GM12878 (cell line): ENCODE measurements around the gene FGFR2. TPM values are rescaled to one million over a fixed set of nuclear protein-coding genes. Genes with fewer than 3 reads are reported as not detected.

Experiments used
- ATAC-seq: fragments of 200-7000 bp; cut with Tn5 transposase; 3 replicates; pipeline ENCODE4 v1.9.1; 2020; ENCODE audit warnings: mild to moderate bottlenecking, moderate library complexity
- BruUV-seq: library from RNA; stranded (reverse); fragments of 400-500 nt; replicated peaks from 2 replicates; lab custom pipeline; 2021; lab: Mats Ljungman, UMichigan
- CTCF ChIA-PET: fragments of 300-600 bp; sonication (Branson Sonifier 250); formaldehyde crosslinking; extraction: SDS; loops from one replicate; lab custom pipeline; 2021; ENCODE audit warnings: inconsistent platforms; lab: Yijun Ruan, JAX
- POLR2A ChIA-PET: fragments of 350-600 bp; formaldehyde crosslinking; extraction: SDS; loops from one replicate; lab custom pipeline; 2021; ENCODE audit warnings: inconsistent platforms; lab: Charles Lee
- RAD21 ChIA-PET: fragments of 300-600 bp; sonication (Branson Sonifier 250); formaldehyde crosslinking; loops from one replicate; lab custom pipeline; 2023; ENCODE audit warnings: antibody characterized with exemption; ENCODE audit not compliant: unreplicated experiment; lab: Charles Lee
- SMC1A ChIA-PET: fragments of 300-600 bp; sonication (Branson Sonifier 250); formaldehyde crosslinking; loops from one replicate; lab custom pipeline; 2023; ENCODE audit not compliant: unreplicated experiment, uncharacterized antibody; lab: Charles Lee
- DNase-seq: peaks from one replicate; pipeline ENCODE4 v3.0.0-alpha.2; 2011; ENCODE audit warnings: low read depth, low spot score
- FAIRE-seq: peaks from 3 replicates; lab custom pipeline; 2011; peaks lifted over from hg19 to GRCh38; lab: Jason Lieb, UNC
- H2AFZ ChIP-seq: 2 replicates; pipeline ENCODE4 v1.6.0; 2011; ENCODE audit warnings: low read depth, low read length, control low read depth; ENCODE audit not compliant: control insufficient read depth
- H3K27ac ChIP-seq: 2 replicates; pipeline ENCODE4 v1.5.1; 2011; ENCODE audit warnings: control low read depth; ENCODE audit not compliant: control insufficient read depth, insufficient read depth
- H3K27me3 ChIP-seq, 2 experiments: replicated peaks in 1 of 2; 2 replicates each; pipeline versions ENCODE4 v1.6.0 to v1.6.1; 2011; ENCODE audit warnings: low read length in 1 of 2; ENCODE audit not compliant: control insufficient read depth in 2 of 2, insufficient read depth in 2 of 2
- H3K36me3 ChIP-seq, 2 experiments: 2 replicates each; pipeline ENCODE4 v1.5.1; 2011; ENCODE audit warnings: low read length in 1 of 2; ENCODE audit not compliant: control insufficient read depth in 2 of 2, insufficient read depth in 2 of 2
- H3K4me1 ChIP-seq: 2 replicates; pipeline ENCODE4 v1.6.1; 2011; ENCODE audit warnings: mild to moderate bottlenecking, low read length, moderate library complexity, mixed read lengths; ENCODE audit not compliant: control insufficient read depth, insufficient read depth
- H3K4me2 ChIP-seq: 2 replicates; pipeline ENCODE4 v1.6.0; 2011; ENCODE audit warnings: control low read depth; ENCODE audit not compliant: control insufficient read depth, insufficient read depth
- H3K4me3 ChIP-seq: fragments of 200-600 bp; sonication (generic); 2 replicates; pipeline ENCODE4 v1.5.1; 2016
- H3K79me2 ChIP-seq: 2 replicates; pipeline ENCODE4 v1.6.0; 2011; ENCODE audit warnings: low read length; ENCODE audit not compliant: control insufficient read depth, insufficient read depth
- H3K9ac ChIP-seq: 2 replicates; pipeline ENCODE4 v1.8.0; 2011; ENCODE audit warnings: low read length, control low read depth, mixed read lengths; ENCODE audit not compliant: control insufficient read depth, insufficient read depth
- H3K9me3 ChIP-seq: replicated peaks from 3 replicates; pipeline ENCODE4 v1.5.1; 2011; ENCODE audit warnings: mild to moderate bottlenecking, low read length; ENCODE audit not compliant: control insufficient read depth, insufficient read depth
- H4K20me1 ChIP-seq: 2 replicates; pipeline ENCODE4 v1.6.0; 2011; ENCODE audit not compliant: control insufficient read depth, insufficient read depth
- BCL11A ChIP-seq: IDR thresholded peaks from 2 replicates; pipeline ENCODE4 v1.6.1; 2011; ENCODE audit warnings: low read depth, low read length
- E2F8 ChIP-seq: fragments of 450-650 bp; IDR thresholded peaks from 2 replicates; pipeline ENCODE4 v1.6.1; 2018; ENCODE audit warnings: mild to moderate bottlenecking, low read depth, moderate library complexity; ENCODE audit not compliant: partially characterized antibody
- HCFC1 ChIP-seq: fragments of 150-350 bp; IDR thresholded peaks from 2 replicates; pipeline ENCODE4 v1.6.1; 2014; ENCODE audit warnings: low read length
- NFYB ChIP-seq: IDR thresholded peaks from 2 replicates; pipeline ENCODE4 v1.6.1; 2011; ENCODE audit warnings: low read depth, mild to moderate bottlenecking, low read length, improper control_type of control experiment, moderate library complexity; ENCODE audit not compliant: insufficient read depth
- PKNOX1 ChIP-seq: fragments of 450-650 bp; IDR thresholded peaks from 2 replicates; pipeline ENCODE4 v1.6.1; 2016; ENCODE audit warnings: mild to moderate bottlenecking
- RB1 ChIP-seq: fragments of 450-650 bp; formaldehyde crosslinking; IDR thresholded peaks from 2 replicates; pipeline ENCODE4 v1.6.1; 2017; ENCODE audit warnings: mild to moderate bottlenecking, borderline replicate concordance
- RCOR1 ChIP-seq: conservative IDR thresholded peaks from 2 replicates; pipeline ENCODE4 v1.6.1; 2012; ENCODE audit warnings: low read depth, low read length, improper control_type of control experiment
- SPI1 ChIP-seq: IDR thresholded peaks from 2 replicates; pipeline ENCODE4 v1.6.1; 2011; ENCODE audit warnings: low read depth, mild to moderate bottlenecking, low read length, moderate library complexity, borderline replicate concordance; ENCODE audit not compliant: insufficient read depth
- ZNF24 ChIP-seq: fragments of 450-650 bp; IDR thresholded peaks from 2 replicates; pipeline ENCODE4 v1.6.1; 2017; ENCODE audit warnings: antibody characterized with exemption, mild to moderate bottlenecking
- WGBS: methylation state at CpG from one replicate; pipeline ENCODE4 v1.1.6; 2016; ENCODE audit warnings: low lambda C conversion rate; ENCODE audit not compliant: insufficient replicate concordance, insufficient coverage; ENCODE audit errors: missing lambda C conversion rate; 5-methylcytosine and 5-hydroxymethylcytosine counted together
- in situ Hi-C: fragments of 300-500 bp; cut with MboI; formaldehyde crosslinking; loops from 9 replicates; pipeline ENCODE4 v1.14.3; 2018; ENCODE audit warnings: mixed read lengths
- intact Hi-C: fragments of 100-400 bp; cut with micrococcal nuclease; formaldehyde crosslinking; loops from one replicate; pipeline ENCODE4 v1.14.2; 2022; ENCODE audit not compliant: unreplicated experiment
- polyA plus RNA-seq, 11 experiments: library from polyadenylated mRNA; depleted of rRNA in 4 of 11; unstranded in 6 of 11; stranded (reverse) in 5 of 11; fragments of >200 nt; fragmentation: Nextera tagmentation in 4 of 11; fragmentation: Illumina TruSeq in 1 of 11; extraction: Ambion mirVana in 4 of 11; extraction: Trizol in 1 of 11; gene quantifications; 1 replicate in 1 of 11; 2 replicates in 10 of 11; pipeline versions ENCODE4 v1.2.1 to v1.2.3, GENCODE V29; 2011 to 2016; ENCODE audit warnings: inconsistent platforms in 2 of 11, missing spikeins in 2 of 11, low read depth in 1 of 11
- total RNA-seq, 4 experiments: library from RNA; depleted of rRNA in 3 of 4; stranded (reverse); fragments of >200 nt in 3 of 4; fragmentation: Illumina TruSeq in 1 of 4; extraction: Trizol in 1 of 4; gene quantifications; 2 replicates each; pipeline versions ENCODE4 v1.2.1 to v1.2.3, GENCODE V29; 2013 to 2021
- TF ChIP-seq, protein P1 (sequence below): IDR thresholded peaks from 2 replicates; pipeline ENCODE4 v1.6.1; 2011; ENCODE audit warnings: borderline replicate concordance, low read depth, mild to moderate bottlenecking, moderate library complexity, mixed read lengths, low read length; ENCODE audit not compliant: insufficient read depth; ENCODE audit errors: extremely low read length
- TF ChIP-seq, protein P2 (sequence below): fragments of 450-650 bp; IDR thresholded peaks from 2 replicates; pipeline ENCODE4 v1.6.1; 2016; ENCODE audit warnings: mild to moderate bottlenecking, moderate library complexity, borderline replicate concordance

FGFR2 gene
- total and polyA plus RNA-seq, 10 of the 15 experiments (the other 5 are each of a cell fraction or from before 2014, with no cell fraction given): 0.04 to 0.15 TPM; not detected in 8

DNA sequence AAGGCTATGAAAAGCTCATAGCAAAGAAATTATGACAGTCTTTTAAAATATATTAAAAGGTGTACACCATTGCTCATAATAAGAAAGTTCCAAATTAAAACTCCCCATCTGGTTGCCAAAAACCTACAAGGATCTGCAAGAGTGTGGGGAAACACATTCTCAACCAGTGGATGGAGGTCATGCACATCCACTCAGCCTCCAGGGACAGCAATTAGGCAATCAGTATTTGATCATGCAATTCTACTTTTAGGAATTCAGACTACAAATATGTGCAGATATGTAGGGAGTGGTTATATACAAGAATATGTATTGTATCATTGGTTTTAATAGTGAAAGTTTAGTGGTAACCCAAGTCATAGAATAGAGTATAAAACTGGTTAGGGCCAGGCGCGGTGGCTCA is 157.8 kb downstream of the FGFR2 start (continued):
- TF ChIP-seq E2F8: no peak
- TF ChIP-seq RCOR1: no peak
- TF ChIP-seq BCL11A: no peak
- no peak for TF ChIP-seq PKNOX1
- TF ChIP-seq HCFC1: no peak
- TF ChIP-seq, protein P1, sequence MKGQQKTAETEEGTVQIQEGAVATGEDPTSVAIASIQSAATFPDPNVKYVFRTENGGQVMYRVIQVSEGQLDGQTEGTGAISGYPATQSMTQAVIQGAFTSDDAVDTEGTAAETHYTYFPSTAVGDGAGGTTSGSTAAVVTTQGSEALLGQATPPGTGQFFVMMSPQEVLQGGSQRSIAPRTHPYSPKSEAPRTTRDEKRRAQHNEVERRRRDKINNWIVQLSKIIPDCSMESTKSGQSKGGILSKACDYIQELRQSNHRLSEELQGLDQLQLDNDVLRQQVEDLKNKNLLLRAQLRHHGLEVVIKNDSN: no peak
- no peak for TF ChIP-seq RB1
- no peak for TF ChIP-seq ZNF24

DNA sequence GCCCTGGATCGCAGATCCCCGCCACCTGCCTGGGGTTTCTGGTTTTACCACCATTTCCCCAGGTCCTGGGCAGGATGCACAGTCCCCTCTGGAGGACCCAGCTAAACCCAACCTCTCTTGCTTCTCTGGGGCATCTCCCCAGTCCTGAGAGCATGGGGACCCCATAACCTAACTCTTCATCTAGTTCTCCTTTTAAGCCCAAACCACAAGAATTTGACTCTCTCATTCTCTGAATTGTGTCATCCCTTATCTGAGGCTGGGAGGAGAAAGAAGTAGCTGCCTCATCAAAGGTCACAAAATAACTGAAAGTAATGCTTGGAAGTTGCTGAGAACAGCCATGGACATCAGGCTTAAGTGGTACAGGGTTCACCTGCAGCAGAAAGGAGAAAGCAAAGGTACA is 159.9 kb downstream of the FGFR2 start:
- intact Hi-C loops (no loop called here), in situ Hi-C loops (no loop called here)
- FAIRE-seq (no peak), ATAC-seq (peak; percentile 49), DNase-seq (no peak)
- no peak overlapping the region for H2AFZ ChIP-seq
- no peak for TF ChIP-seq SPI1
- TF ChIP-seq, protein P2, sequence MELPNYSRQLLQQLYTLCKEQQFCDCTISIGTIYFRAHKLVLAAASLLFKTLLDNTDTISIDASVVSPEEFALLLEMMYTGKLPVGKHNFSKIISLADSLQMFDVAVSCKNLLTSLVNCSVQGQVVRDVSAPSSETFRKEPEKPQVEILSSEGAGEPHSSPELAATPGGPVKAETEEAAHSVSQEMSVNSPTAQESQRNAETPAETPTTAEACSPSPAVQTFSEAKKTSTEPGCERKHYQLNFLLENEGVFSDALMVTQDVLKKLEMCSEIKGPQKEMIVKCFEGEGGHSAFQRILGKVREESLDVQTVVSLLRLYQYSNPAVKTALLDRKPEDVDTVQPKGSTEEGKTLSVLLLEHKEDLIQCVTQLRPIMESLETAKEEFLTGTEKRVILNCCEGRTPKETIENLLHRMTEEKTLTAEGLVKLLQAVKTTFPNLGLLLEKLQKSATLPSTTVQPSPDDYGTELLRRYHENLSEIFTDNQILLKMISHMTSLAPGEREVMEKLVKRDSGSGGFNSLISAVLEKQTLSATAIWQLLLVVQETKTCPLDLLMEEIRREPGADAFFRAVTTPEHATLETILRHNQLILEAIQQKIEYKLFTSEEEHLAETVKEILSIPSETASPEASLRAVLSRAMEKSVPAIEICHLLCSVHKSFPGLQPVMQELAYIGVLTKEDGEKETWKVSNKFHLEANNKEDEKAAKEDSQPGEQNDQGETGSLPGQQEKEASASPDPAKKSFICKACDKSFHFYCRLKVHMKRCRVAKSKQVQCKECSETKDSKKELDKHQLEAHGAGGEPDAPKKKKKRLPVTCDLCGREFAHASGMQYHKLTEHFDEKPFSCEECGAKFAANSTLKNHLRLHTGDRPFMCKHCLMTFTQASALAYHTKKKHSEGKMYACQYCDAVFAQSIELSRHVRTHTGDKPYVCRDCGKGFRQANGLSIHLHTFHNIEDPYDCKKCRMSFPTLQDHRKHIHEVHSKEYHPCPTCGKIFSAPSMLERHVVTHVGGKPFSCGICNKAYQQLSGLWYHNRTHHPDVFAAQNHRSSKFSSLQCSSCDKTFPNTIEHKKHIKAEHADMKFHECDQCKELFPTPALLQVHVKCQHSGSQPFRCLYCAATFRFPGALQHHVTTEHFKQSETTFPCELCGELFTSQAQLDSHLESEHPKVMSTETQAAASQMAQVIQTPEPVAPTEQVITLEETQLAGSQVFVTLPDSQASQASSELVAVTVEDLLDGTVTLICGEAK: no peak
- TF ChIP-seq NFYB: no peak
- no peaks in the 10 kb centered on the region for H3K27me3 ChIP-seq
- no peaks in the 10 kb centered on the region for H3K4me1 ChIP-seq
- no TSS peak for BruUV-seq
- no peak overlapping the region for H3K4me3 ChIP-seq
- H4K20me1 ChIP-seq: no peaks in the 10 kb centered on the region
- H3K4me2 ChIP-seq: no peak overlapping the region
- ChIA-PET POLR2A (no interaction called here), RAD21 (interaction anchor here (1.4 kb wide), 1 partner anchor 10 kb away, joined by 3 read pairs; no protein-coding TSS in a partner anchor), SMC1A (interaction anchor here (1.0 kb wide), 2 partner anchors 11 to 17 kb away, joined by 4 to 5 read pairs; no protein-coding TSS in a partner anchor), CTCF (no interaction called here)
- no peak overlapping the region for H3K27ac ChIP-seq
- 42% methylated on average over 2 of the region's 2 CpGs for WGBS
- no peak overlapping the region for H3K9ac ChIP-seq
- no peaks in the 10 kb centered on the region for H3K79me2 ChIP-seq
- no peaks in the 10 kb centered on the region for H3K36me3 ChIP-seq
- no peaks in the 10 kb centered on the region for H3K9me3 ChIP-seq
